IPS-18a (cell line): Measurements from ENCODE around the gene CREB5.

Experiments used
- H3K27ac ChIP-seq: one replicate; pipeline ENCODE4 v1.5.1; 2013; ENCODE audit warnings: low read length
- H3K27me3 ChIP-seq: one replicate; pipeline ENCODE4 v1.6.1; 2013; ENCODE audit warnings: mild to moderate bottlenecking, low read length; ENCODE audit not compliant: control insufficient read depth, insufficient read depth
- H3K36me3 ChIP-seq: one replicate; pipeline ENCODE4 v1.6.1; 2013; ENCODE audit warnings: low read depth, low read length; ENCODE audit not compliant: control insufficient read depth
- H3K4me1 ChIP-seq: one replicate; pipeline ENCODE4 v1.6.1; 2013; ENCODE audit warnings: low read depth, low read length; ENCODE audit not compliant: control insufficient read depth
- H3K4me3 ChIP-seq: one replicate; pipeline ENCODE4 v1.5.1; 2013; ENCODE audit warnings: low read length
- H3K9ac ChIP-seq: one replicate; pipeline ENCODE4 v1.6.1; 2013; ENCODE audit warnings: mild to moderate bottlenecking, low read length, moderate library complexity
- H3K9me3 ChIP-seq: one replicate; pipeline ENCODE4 v1.6.1; 2013; ENCODE audit warnings: low read depth, low read length; ENCODE audit not compliant: control insufficient read depth

Gene CREB5

GRCh38 chr7:28717445-28718054 is 305.2 kb downstream of the CREB5 start:
- H3K9ac ChIP-seq = no peak overlapping the region
- no peak overlapping the region for H3K4me3 ChIP-seq
- H3K9me3 ChIP-seq = no peaks in the 10 kb centered on the region
- no peaks in the 10 kb centered on the region for H3K36me3 ChIP-seq
- no peak overlapping the region for H3K27ac ChIP-seq
- H3K27me3 ChIP-seq = no peaks in the 10 kb centered on the region
- H3K4me1 ChIP-seq = no peaks in the 10 kb centered on the region

- no peak overlapping the region for H3K27ac ChIP-seq
- no peaks in the 10 kb centered on the region for H3K36me3 ChIP-seq
- no peaks in the 10 kb centered on the region for H3K27me3 ChIP-seq
- no peak overlapping the region for H3K9ac ChIP-seq
- no peak overlapping the region for H3K4me3 ChIP-seq
- H3K4me1 ChIP-seq = peaks cover under 1% of the 10 kb centered on the region
- no peaks in the 10 kb centered on the region for H3K9me3 ChIP-seq
These were observed 305.8 kb downstream of the CREB5 start for GRCh38 chr7:28718055-28718481.

- Histone ChIP-seq H3K27me3 (no peaks in the 10 kb centered on the region), H3K9ac (no peak overlapping the region), H3K9me3 (no peaks in the 10 kb centered on the region), H3K4me1 (peaks cover 5% of the 10 kb centered on the region), H3K4me3 (no peak overlapping the region), H3K36me3 (no peaks in the 10 kb centered on the region), H3K27ac (no peak overlapping the region)
These were observed 306.2 kb downstream of the CREB5 start for GRCh38 chr7:28718545-28718944.

- no peaks in the 10 kb centered on the region for H3K9me3 ChIP-seq
- H3K9ac ChIP-seq = no peak overlapping the region
- H3K4me1 ChIP-seq = peaks cover 5% of the 10 kb centered on the region
- no peak overlapping the region for H3K4me3 ChIP-seq
- no peaks in the 10 kb centered on the region for H3K36me3 ChIP-seq
- no peaks in the 10 kb centered on the region for H3K27me3 ChIP-seq
- no peak overlapping the region for H3K27ac ChIP-seq
These were observed 310.4 kb downstream of the CREB5 start for GRCh38 chr7:28722684-28723083.

GRCh38 chr7:28723336-28723735 is 311.0 kb downstream of the CREB5 start:
- H3K4me1 ChIP-seq = peaks cover 5% of the 10 kb centered on the region
- H3K9ac ChIP-seq = no peak overlapping the region
- H3K4me3 ChIP-seq = no peak overlapping the region
- no peaks in the 10 kb centered on the region for H3K27me3 ChIP-seq
- H3K27ac ChIP-seq = no peak overlapping the region
- H3K9me3 ChIP-seq = no peaks in the 10 kb centered on the region
- no peaks in the 10 kb centered on the region for H3K36me3 ChIP-seq

GRCh38 chr7:28724563-28724962 is 312.2 kb downstream of the CREB5 start:
- Histone ChIP-seq H3K27ac (no peak overlapping the region), H3K36me3 (no peaks in the 10 kb centered on the region), H3K9ac (no peak overlapping the region), H3K4me1 (peaks cover 5% of the 10 kb centered on the region), H3K4me3 (no peak overlapping the region), H3K27me3 (no peaks in the 10 kb centered on the region), H3K9me3 (no peaks in the 10 kb centered on the region)

- no peaks in the 10 kb centered on the region for H3K27me3 ChIP-seq
- H3K27ac ChIP-seq = no peak overlapping the region
- no peak overlapping the region for H3K4me3 ChIP-seq
- peaks cover 5% of the 10 kb centered on the region for H3K4me1 ChIP-seq
- H3K9me3 ChIP-seq = no peaks in the 10 kb centered on the region
- no peaks in the 10 kb centered on the region for H3K36me3 ChIP-seq
- no peak overlapping the region for H3K9ac ChIP-seq
These were observed 312.8 kb downstream of the CREB5 start for GRCh38 chr7:28725045-28725642.

GRCh38 chr7:28725911-28726310 is 313.6 kb downstream of the CREB5 start:
- Histone ChIP-seq H3K36me3 (no peaks in the 10 kb centered on the region), H3K9me3 (no peaks in the 10 kb centered on the region), H3K9ac (no peak overlapping the region)

GRCh38 chr7:28726555-28726954 is 314.2 kb downstream of the CREB5 start:
- no peak overlapping the region for H3K4me3 ChIP-seq
- peaks cover 5% of the 10 kb centered on the region for H3K4me1 ChIP-seq
- no peak overlapping the region for H3K27ac ChIP-seq
- no peaks in the 10 kb centered on the region for H3K27me3 ChIP-seq
- no peak overlapping the region for H3K9ac ChIP-seq
- H3K36me3 ChIP-seq = no peaks in the 10 kb centered on the region
- H3K9me3 ChIP-seq = no peaks in the 10 kb centered on the region

More at GRCh38 chr7:28725911-28726310, 313.6 kb downstream of the CREB5 start:
- peaks cover 5% of the 10 kb centered on the region for H3K4me1 ChIP-seq
- H3K27me3 ChIP-seq = no peaks in the 10 kb centered on the region
- no peak overlapping the region for H3K27ac ChIP-seq
- no peak overlapping the region for H3K4me3 ChIP-seq

GRCh38 chr7:28729281-28729680 is 317.0 kb downstream of the CREB5 start:
- no peaks in the 10 kb centered on the region for H3K36me3 ChIP-seq
- H3K27me3 ChIP-seq = no peaks in the 10 kb centered on the region
- H3K27ac ChIP-seq = no peak overlapping the region
- no peak overlapping the region for H3K9ac ChIP-seq
- peaks cover 10% of the 10 kb centered on the region for H3K4me1 ChIP-seq
- H3K9me3 ChIP-seq = no peaks in the 10 kb centered on the region
- no peak overlapping the region for H3K4me3 ChIP-seq

GRCh38 chr7:28729727-28730126 is 317.4 kb downstream of the CREB5 start:
- H3K27ac ChIP-seq = no peak overlapping the region
- no peaks in the 10 kb centered on the region for H3K9me3 ChIP-seq
- H3K36me3 ChIP-seq = no peaks in the 10 kb centered on the region
- H3K4me3 ChIP-seq = no peak overlapping the region
- no peak overlapping the region for H3K9ac ChIP-seq
- peaks cover 10% of the 10 kb centered on the region for H3K4me1 ChIP-seq
- no peaks in the 10 kb centered on the region for H3K27me3 ChIP-seq

GRCh38 chr7:28731092-28731658 is 318.9 kb downstream of the CREB5 start:
- peaks cover 10% of the 10 kb centered on the region for H3K4me1 ChIP-seq
- no peaks in the 10 kb centered on the region for H3K9me3 ChIP-seq
- H3K4me3 ChIP-seq = no peak overlapping the region
- H3K9ac ChIP-seq = no peak overlapping the region
- H3K27me3 ChIP-seq = no peaks in the 10 kb centered on the region
- no peaks in the 10 kb centered on the region for H3K36me3 ChIP-seq
- H3K27ac ChIP-seq = no peak overlapping the region
